ENCODE results near the gene ASF1A.

DNA sequence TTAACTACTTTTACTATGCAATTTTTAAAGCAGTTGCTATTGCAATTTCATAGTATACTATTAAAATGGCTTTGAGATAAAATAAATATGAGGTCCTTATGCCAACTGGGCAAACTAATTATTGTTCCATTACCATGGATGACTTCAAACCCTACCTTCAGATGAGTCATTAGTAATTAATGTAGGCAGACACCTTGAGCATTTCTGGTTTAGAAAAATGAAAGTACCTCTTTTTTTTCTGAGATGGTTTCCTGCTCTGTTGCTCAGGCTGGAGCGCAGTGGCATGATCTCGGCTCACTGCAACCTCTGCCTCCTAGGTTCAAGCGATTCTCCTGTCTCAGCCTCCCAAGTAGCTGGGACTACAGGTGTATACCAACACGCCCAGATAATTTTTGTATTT is 11.9 kb downstream of the ASF1A start:
- TF ChIP-seq CTCF (IDR thresholded peaks at IDR 0.05) (no peak), USF1 (IDR thresholded peaks at IDR 0.05; ENCODE audit: borderline replicate concordance, low read depth) (no peak)
